ENCODE results near the gene CTBP1.

The CTBP1 gene

GRCh38 chr4:1222938-1223690 lies 25.8 kb downstream of the CTBP1 start:
- DNase-seq (ENCODE audit: low spot score in 2 of 2) (no peak), ATAC-seq (ENCODE audit: low read depth) (no peak)
- no peak overlapping the region for H3K27ac Mint-ChIP-seq
- H3K27me3 Mint-ChIP-seq, result no peaks in the 10 kb centered on the region
- H3K36me3 Mint-ChIP-seq, result peaks cover 28% of the 10 kb centered on the region
- H3K4me1 Mint-ChIP-seq, result peaks cover 33% of the 10 kb centered on the region
- no peaks in the 10 kb centered on the region for H3K9me3 Mint-ChIP-seq
- no peak overlapping the region for H3K4me3 Mint-ChIP-seq

- H3K4me3 Mint-ChIP-seq, result no peak overlapping the region
- H3K4me1 Mint-ChIP-seq, result peaks cover 31% of the 10 kb centered on the region
- H3K27ac Mint-ChIP-seq, result no peak overlapping the region
- no peaks in the 10 kb centered on the region for H3K27me3 Mint-ChIP-seq
- H3K36me3 Mint-ChIP-seq, result peaks cover 20% of the 10 kb centered on the region
- no peaks in the 10 kb centered on the region for H3K9me3 Mint-ChIP-seq
- DNase-seq (ENCODE audit: low spot score in 2 of 2), result no peak
- ATAC-seq (ENCODE audit: low read depth), result no peak
Observed at GRCh38 chr4:1222036-1222789, 26.7 kb downstream of the CTBP1 start.

- ATAC-seq (ENCODE audit: low read depth) (no peak), DNase-seq (ENCODE audit: low spot score in 2 of 2) (no peak)
- H3K4me1 Mint-ChIP-seq, result peaks cover 33% of the 10 kb centered on the region
- peaks cover 14% of the 10 kb centered on the region for H3K36me3 Mint-ChIP-seq
- no peak overlapping the region for H3K4me3 Mint-ChIP-seq
- H3K9me3 Mint-ChIP-seq, result no peaks in the 10 kb centered on the region
- no peaks in the 10 kb centered on the region for H3K27me3 Mint-ChIP-seq
- H3K27ac Mint-ChIP-seq, result no peak overlapping the region
Observed at GRCh38 chr4:1221155-1221870, 27.6 kb downstream of the CTBP1 start.

GRCh38 chr4:1220566-1220965 lies 28.4 kb downstream of the CTBP1 start:
- Mint-ChIP-seq H3K4me1 (peaks cover 33% of the 10 kb centered on the region), H3K9me3 (no peaks in the 10 kb centered on the region), H3K27ac (no peak overlapping the region), H3K36me3 (peaks cover 14% of the 10 kb centered on the region), H3K4me3 (no peak overlapping the region), H3K27me3 (no peaks in the 10 kb centered on the region)
- ATAC-seq (ENCODE audit: low read depth) (no peak), DNase-seq (ENCODE audit: low spot score in 2 of 2) (no peak)

- Mint-ChIP-seq H3K4me3 (peak overlapping the region; percentile 78), H3K4me1 (peaks cover 33% of the 10 kb centered on the region), H3K27ac (peak overlapping the region; percentile 48), H3K36me3 (peaks cover 10% of the 10 kb centered on the region), H3K9me3 (no peaks in the 10 kb centered on the region), H3K27me3 (no peaks in the 10 kb centered on the region)
- DNase-seq (ENCODE audit: low spot score in 2 of 2) (no peak), ATAC-seq (ENCODE audit: low read depth) (no peak)
Observed at GRCh38 chr4:1219566-1219950, 29.4 kb downstream of the CTBP1 start.

GRCh38 chr4:1218634-1219565 lies 30.0 kb downstream of the CTBP1 start:
- peak; percentile 83 for ATAC-seq (ENCODE audit: low read depth)
- Mint-ChIP-seq H3K4me1 (peaks cover 31% of the 10 kb centered on the region), H3K36me3 (peaks cover 4% of the 10 kb centered on the region), H3K27ac (peak overlapping the region; percentile 48), H3K4me3 (peak overlapping the region; percentile 82), H3K9me3 (no peaks in the 10 kb centered on the region), H3K27me3 (no peaks in the 10 kb centered on the region)
- peak; percentile 25 to 33 for DNase-seq (ENCODE audit: low spot score in 2 of 2)

GRCh38 chr4:1217366-1217765 lies 31.6 kb downstream of the CTBP1 start:
- Mint-ChIP-seq H3K27ac (peak overlapping the region; percentile 48), H3K36me3 (peaks cover 4% of the 10 kb centered on the region), H3K9me3 (no peaks in the 10 kb centered on the region), H3K4me1 (peaks cover 31% of the 10 kb centered on the region), H3K4me3 (peak overlapping the region; percentile 69), H3K27me3 (no peaks in the 10 kb centered on the region)
- no peak for ATAC-seq (ENCODE audit: low read depth)
- no peak for DNase-seq (ENCODE audit: low spot score in 2 of 2)

GRCh38 chr4:1216869-1217294 lies 32.0 kb downstream of the CTBP1 start:
- peaks cover 4% of the 10 kb centered on the region for H3K36me3 Mint-ChIP-seq
- H3K4me3 Mint-ChIP-seq, result peak overlapping the region; percentile 66
- peaks cover 31% of the 10 kb centered on the region for H3K4me1 Mint-ChIP-seq
- no peaks in the 10 kb centered on the region for H3K9me3 Mint-ChIP-seq
- peak; percentile 33 for ATAC-seq (ENCODE audit: low read depth)
- no peaks in the 10 kb centered on the region for H3K27me3 Mint-ChIP-seq
- H3K27ac Mint-ChIP-seq, result no peak overlapping the region
- peak in 1 of 2 donors; percentile 44 for DNase-seq (ENCODE audit: low spot score in 2 of 2)

- H3K27me3 Mint-ChIP-seq, result no peaks in the 10 kb centered on the region
- no peaks in the 10 kb centered on the region for H3K9me3 Mint-ChIP-seq
- no peaks in the 10 kb centered on the region for H3K36me3 Mint-ChIP-seq
- DNase-seq (ENCODE audit: low spot score in 2 of 2) (no peak), ATAC-seq (ENCODE audit: low read depth) (no peak)
- H3K4me1 Mint-ChIP-seq, result peaks cover 26% of the 10 kb centered on the region
- peak overlapping the region; percentile 66 for H3K4me3 Mint-ChIP-seq
- no peak overlapping the region for H3K27ac Mint-ChIP-seq
Observed at GRCh38 chr4:1216076-1216614, 32.8 kb downstream of the CTBP1 start.

GRCh38 chr4:1215141-1216075 lies 33.5 kb downstream of the CTBP1 start:
- Mint-ChIP-seq H3K36me3 (no peaks in the 10 kb centered on the region), H3K27me3 (no peaks in the 10 kb centered on the region), H3K27ac (no peak overlapping the region), H3K4me1 (peaks cover 25% of the 10 kb centered on the region), H3K4me3 (peak overlapping the region; percentile 2), H3K9me3 (no peaks in the 10 kb centered on the region)
- no peak for DNase-seq (ENCODE audit: low spot score in 2 of 2)
- ATAC-seq (ENCODE audit: low read depth), result no peak

GRCh38 chr4:1214101-1215095 lies 34.5 kb downstream of the CTBP1 start:
- Mint-ChIP-seq H3K27me3 (no peaks in the 10 kb centered on the region), H3K36me3 (no peaks in the 10 kb centered on the region), H3K4me3 (no peak overlapping the region), H3K9me3 (no peaks in the 10 kb centered on the region), H3K27ac (no peak overlapping the region), H3K4me1 (peaks cover 21% of the 10 kb centered on the region)
- DNase-seq (ENCODE audit: low spot score in 2 of 2), result no peak
- no peak for ATAC-seq (ENCODE audit: low read depth)
